T-helper 1 cell treated with Interleukin-12 subunit alpha and Interleukin-12 subunit beta and Interleukin-4 antibody, amounts not matched to agents 30 μg/mL and 1 μg/mL, for 36 hours (primary cell): Measurements from ENCODE around the gene PEX3.
"Not testable (repeated sequence)": the region's sequence is repeated elsewhere in the genome, so short reads cannot be mapped to it uniquely, and the experiment has no call there.

Experiments
- H3K27ac Mint-ChIP-seq: one replicate; pipeline ENCODE4 v1.8.0; 2021; ENCODE audit warnings: mild to moderate bottlenecking, mixed read lengths
- H3K27me3 Mint-ChIP-seq: one replicate; pipeline ENCODE4 v1.8.0; 2021; ENCODE audit warnings: low read depth, mixed read lengths
- H3K36me3 Mint-ChIP-seq: one replicate; pipeline ENCODE4 v1.8.0; 2021; ENCODE audit warnings: low read depth, mixed read lengths
- H3K4me1 Mint-ChIP-seq: one replicate; pipeline ENCODE4 v1.8.0; 2021; ENCODE audit warnings: low read depth, mixed read lengths
- H3K4me3 Mint-ChIP-seq: one replicate; pipeline ENCODE4 v1.8.0; 2021; ENCODE audit warnings: mild to moderate bottlenecking, moderate library complexity, mixed read lengths
- H3K9me3 Mint-ChIP-seq: one replicate; pipeline ENCODE4 v1.8.0; 2021; ENCODE audit warnings: mixed read lengths

Gene PEX3

DNA sequence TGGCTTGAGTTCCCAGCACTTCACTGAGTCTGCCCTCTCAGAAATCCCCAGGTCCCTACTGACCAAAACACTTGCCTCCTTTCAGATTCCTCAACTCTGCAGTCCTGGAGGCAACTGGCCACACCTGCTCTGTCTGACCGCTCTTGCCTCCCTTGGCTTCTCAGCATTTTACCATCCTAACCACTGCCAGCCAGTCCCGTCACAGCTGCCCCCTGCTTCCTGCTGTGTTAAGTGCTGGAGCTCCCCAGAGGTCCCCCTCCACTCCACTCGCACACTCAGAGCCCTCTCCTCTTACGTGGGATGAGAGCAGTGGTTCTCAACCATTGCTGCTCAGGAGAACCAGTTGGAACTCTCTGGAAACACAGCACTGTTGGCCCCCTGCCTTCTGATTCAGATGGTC lies 20.6 kb upstream of the PEX3 start:
- Mint-ChIP-seq H3K4me3 (no peak overlapping the region), H3K36me3 (peaks cover 6% of the 10 kb centered on the region), H3K27ac (no peak overlapping the region), H3K9me3 (no peaks in the 10 kb centered on the region), H3K27me3 (no peaks in the 10 kb centered on the region), H3K4me1 (peaks cover 1% of the 10 kb centered on the region)

DNA sequence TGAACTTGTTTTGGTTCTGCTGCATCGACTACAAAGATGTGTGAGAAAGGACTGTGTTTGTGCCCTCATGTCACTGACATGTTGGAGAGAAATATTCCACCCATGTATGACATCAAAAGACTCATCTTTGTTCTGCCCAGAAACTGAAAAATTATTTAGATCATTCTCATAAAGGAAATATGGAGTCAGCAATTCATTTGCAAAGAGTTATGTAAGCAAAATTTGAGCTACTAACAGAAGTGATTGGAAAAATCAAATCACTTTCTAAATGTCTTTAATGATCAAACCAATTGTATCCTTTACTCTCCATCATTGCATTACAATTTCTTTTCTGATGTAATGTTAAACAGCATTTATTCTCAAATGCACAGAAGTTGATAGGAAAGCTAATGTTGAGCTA lies 19.4 kb upstream of the PEX3 start:
- peaks cover 1% of the 10 kb centered on the region for H3K4me1 Mint-ChIP-seq
- H3K9me3 Mint-ChIP-seq = no peaks in the 10 kb centered on the region
- H3K4me3 Mint-ChIP-seq = no peak overlapping the region
- H3K27me3 Mint-ChIP-seq = no peaks in the 10 kb centered on the region
- H3K36me3 Mint-ChIP-seq = peaks cover 8% of the 10 kb centered on the region
- H3K27ac Mint-ChIP-seq = no peak overlapping the region

DNA sequence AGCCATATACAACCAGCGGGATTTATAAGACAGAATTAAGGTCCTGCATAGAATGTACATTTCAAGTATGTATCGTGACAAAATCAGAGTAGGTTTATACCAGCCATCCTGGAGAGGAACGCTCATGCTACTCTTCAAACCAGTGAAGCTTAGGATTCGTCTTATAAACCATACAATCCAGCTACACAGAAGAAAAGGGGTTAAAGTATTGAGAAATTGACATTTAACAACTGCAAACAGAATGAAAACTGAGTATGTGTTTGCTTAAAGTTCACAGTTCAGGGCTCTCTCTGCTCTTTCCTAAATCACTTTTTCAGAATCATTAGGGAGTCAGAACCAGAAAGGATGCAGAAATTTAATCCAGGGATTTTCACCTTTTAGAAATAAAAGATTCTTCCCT lies 18.0 kb upstream of the PEX3 start:
- Mint-ChIP-seq H3K9me3 (no peaks in the 10 kb centered on the region), H3K4me1 (peaks cover under 1% of the 10 kb centered on the region), H3K36me3 (peaks cover 11% of the 10 kb centered on the region), H3K27me3 (no peaks in the 10 kb centered on the region), H3K27ac (no peak overlapping the region), H3K4me3 (no peak overlapping the region)

DNA sequence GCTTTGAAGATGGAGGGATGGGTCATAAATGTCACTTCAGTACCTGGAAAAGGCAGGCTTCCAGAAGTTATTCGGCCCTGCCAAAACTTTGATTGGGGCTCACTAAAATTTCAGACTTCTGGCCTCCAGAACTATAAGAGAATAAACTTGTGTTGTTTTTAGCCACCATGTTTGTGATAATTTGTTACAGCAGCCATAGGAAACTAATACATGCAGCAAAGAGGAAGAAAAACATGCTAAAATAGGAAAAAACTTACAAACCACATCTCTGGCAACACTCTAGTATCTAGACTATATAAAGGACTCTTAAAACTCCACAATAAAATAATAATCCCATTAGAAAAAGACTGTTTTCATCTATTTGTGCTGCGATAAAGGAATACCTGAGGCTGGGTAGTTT lies 9.6 kb upstream of the PEX3 start:
- Mint-ChIP-seq H3K36me3 (peaks cover 45% of the 10 kb centered on the region), H3K4me3 (no peak overlapping the region), H3K9me3 (peaks cover 11% of the 10 kb centered on the region), H3K4me1 (peaks cover 31% of the 10 kb centered on the region), H3K27ac (peak overlapping the region; percentile 91), H3K27me3 (no peaks in the 10 kb centered on the region)

DNA sequence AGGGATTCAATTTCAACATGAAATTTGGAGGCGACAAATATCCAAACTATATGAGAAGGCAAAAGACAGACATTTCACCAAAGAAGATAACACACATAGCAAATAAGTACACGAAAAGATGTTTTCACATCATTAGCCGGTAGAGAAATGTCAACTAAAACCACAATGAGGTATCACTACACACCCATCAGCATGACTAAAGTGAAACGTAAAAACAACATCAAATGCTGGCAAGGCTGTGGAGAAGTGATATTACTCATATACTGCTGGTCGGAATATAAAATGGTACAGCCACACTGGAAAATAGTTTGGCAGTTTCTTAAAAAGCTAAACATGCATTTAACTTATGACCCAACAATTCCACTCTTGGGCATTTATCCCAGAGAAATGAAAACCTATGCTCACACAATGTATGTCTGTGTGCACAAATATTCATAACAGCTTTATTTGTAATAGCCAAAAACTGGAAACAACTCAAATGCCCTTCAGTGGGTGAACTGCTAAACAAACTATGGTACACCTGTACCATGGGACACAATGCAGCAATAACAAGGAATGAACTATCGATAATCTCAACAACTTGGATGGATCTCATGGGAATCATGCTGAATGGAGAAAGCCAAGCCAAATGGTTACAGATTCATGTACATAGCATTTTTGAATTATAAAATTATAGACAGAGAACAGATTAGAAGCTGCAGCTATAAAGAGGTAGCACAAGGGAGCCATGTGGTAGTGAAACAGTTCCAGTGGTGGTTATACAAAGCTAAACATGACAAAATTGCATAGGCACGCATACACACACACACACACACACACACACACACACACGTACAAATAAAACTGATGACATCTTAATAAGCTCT lies 8.7 kb upstream of the PEX3 start:
- Mint-ChIP-seq H3K27me3 (no peaks in the 10 kb centered on the region), H3K27ac (peak overlapping the region; percentile 91), H3K9me3 (peaks cover 11% of the 10 kb centered on the region), H3K36me3 (peaks cover 40% of the 10 kb centered on the region), H3K4me3 (no peak overlapping the region), H3K4me1 (peaks cover 31% of the 10 kb centered on the region)

DNA sequence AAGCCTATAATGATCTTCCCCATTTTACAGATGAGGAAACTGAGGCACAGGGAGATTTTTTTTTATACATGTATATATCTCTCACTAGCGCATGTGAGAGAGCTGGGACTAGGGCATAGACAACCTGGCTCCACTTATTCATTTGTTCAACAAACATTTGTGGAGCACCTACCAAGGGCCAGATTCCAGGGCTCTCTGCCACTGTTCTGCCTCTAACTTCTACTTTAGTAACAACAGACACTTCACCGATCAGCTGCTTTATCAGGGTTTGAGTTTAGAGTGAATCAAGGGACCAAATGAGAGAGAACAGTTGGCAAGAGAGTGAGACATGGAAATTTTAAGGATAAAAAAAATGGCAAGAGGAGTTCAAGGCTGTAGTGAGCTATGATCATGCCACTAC lies 7.5 kb upstream of the PEX3 start:
- H3K4me1 Mint-ChIP-seq = peaks cover 31% of the 10 kb centered on the region
- H3K27ac Mint-ChIP-seq = peak overlapping the region; percentile 17
- no peak overlapping the region for H3K4me3 Mint-ChIP-seq
- H3K27me3 Mint-ChIP-seq = no peaks in the 10 kb centered on the region
- peaks cover 11% of the 10 kb centered on the region for H3K9me3 Mint-ChIP-seq
- peaks cover 39% of the 10 kb centered on the region for H3K36me3 Mint-ChIP-seq

DNA sequence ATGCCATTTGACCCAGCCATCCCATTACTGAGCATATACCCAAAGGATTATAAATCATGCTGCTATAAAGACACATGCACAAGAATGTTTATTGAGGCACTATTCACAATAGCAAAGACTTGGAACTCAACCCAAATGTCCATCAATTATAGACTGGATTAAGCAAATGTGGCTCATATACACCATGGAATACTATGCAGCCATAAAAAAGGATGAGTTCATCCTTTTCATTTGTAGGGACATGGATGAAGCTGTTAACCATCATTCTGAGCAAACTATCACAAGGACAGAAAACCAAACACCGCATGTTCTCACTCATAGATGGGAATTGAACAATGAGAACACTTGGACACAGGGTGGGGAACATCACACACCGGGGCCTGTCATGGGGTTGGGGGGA lies 2.7 kb upstream of the PEX3 start:
- H3K9me3 Mint-ChIP-seq, H3K27me3 Mint-ChIP-seq, H3K27ac Mint-ChIP-seq, H3K4me3 Mint-ChIP-seq: not testable (repeated sequence)
- Mint-ChIP-seq H3K36me3 (peaks cover 13% of the 10 kb centered on the region), H3K4me1 (peaks cover 20% of the 10 kb centered on the region)

DNA sequence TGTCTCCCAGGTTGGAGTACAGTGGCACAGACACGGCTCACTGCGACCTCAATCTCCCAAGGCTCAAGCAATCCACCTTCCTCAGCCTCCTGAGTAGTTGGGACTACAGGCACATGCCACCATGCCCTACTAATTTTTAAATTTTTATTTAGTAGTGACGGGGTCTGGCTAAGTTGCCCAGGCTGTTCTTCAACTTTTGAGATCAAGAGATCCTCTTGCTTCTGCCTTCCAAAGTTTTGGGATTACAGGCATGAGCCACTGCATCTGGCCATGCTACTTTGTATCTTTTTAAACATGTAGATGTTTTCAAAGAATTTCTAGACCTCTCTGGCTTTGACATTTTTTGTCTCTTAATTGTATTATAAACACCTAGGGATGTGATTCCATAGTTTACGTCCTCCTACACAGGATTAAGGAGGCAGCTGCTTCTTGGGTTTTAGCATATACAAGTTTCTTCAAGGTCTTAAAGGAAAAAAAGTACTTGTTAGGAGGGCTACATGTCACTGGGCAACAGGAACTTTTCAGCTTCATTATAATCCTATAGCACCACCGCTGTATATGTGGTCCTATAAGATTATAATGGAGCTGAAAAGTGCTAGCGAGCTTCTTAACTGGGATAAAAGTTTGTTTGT lies 1.4 kb upstream of the PEX3 start:
- Mint-ChIP-seq H3K27ac (peak overlapping the region; percentile 100), H3K27me3 (no peaks in the 10 kb centered on the region), H3K4me3 (peak overlapping the region; percentile 99), H3K36me3 (peaks cover 8% of the 10 kb centered on the region), H3K4me1 (peaks cover 20% of the 10 kb centered on the region), H3K9me3 (no peaks in the 10 kb centered on the region)

DNA sequence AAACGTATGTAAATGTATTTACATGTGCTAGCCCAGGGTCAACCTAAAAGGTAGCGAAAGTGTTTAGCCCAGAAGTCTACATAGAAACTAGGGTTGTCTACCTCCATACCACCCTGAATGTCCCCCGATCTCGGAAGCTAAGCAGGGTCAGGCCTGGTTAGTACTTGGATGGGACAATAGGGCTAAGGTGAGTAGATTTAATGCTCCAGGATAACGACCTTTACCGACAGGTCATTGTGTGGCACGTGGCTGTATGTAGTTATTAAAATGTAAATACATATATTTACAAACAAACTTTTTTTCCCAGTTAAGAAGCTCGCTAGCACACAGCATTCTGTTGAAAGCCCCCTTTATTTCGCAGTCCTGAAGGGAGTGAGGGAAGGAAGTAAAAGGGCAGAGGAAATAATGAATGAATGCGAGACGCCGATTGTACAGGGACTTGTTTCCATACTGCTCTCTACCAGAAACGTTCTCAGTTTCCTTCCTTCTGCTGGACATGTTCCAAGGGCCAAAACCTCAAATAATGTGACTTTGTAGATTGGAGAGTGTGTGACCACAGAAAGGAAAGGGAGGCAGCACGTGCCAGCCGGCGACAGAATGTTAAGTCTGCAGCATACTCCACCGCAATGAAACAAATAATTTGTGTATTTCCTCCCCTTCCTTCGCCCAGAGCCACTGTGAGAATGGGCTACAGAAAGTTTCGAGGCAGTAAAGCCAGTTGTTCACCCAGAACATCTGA lies 722 bp upstream of the PEX3 start:
- Mint-ChIP-seq H3K9me3 (no peaks in the 10 kb centered on the region), H3K27me3 (no peaks in the 10 kb centered on the region), H3K27ac (peak overlapping the region; percentile 100), H3K36me3 (peaks cover 4% of the 10 kb centered on the region), H3K4me3 (peak overlapping the region; percentile 99), H3K4me1 (peaks cover 21% of the 10 kb centered on the region)

DNA sequence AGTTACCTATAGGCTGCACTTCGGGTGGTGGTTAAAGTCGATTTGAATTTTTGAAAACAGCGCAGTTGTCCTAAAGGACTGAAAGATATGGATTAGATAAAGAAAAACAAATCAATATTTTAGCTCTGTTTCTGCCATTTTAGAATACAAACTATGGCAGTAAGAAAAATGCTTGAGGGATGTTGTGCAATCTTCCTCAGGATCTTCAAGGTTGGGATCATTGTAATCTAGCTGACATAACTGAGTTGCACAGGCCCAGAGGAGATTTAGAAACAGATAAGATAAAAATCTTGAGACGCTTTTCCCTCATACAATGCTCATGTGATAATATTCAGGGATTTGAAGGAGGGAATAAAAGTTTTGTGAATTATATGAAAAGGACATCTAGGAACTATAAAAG lies 926 bp downstream of the PEX3 start:
- Mint-ChIP-seq H3K4me3 (peak overlapping the region; percentile 99), H3K27me3 (no peaks in the 10 kb centered on the region), H3K36me3 (peaks cover 4% of the 10 kb centered on the region), H3K9me3 (no peaks in the 10 kb centered on the region), H3K4me1 (peaks cover 24% of the 10 kb centered on the region), H3K27ac (peak overlapping the region; percentile 100)

DNA sequence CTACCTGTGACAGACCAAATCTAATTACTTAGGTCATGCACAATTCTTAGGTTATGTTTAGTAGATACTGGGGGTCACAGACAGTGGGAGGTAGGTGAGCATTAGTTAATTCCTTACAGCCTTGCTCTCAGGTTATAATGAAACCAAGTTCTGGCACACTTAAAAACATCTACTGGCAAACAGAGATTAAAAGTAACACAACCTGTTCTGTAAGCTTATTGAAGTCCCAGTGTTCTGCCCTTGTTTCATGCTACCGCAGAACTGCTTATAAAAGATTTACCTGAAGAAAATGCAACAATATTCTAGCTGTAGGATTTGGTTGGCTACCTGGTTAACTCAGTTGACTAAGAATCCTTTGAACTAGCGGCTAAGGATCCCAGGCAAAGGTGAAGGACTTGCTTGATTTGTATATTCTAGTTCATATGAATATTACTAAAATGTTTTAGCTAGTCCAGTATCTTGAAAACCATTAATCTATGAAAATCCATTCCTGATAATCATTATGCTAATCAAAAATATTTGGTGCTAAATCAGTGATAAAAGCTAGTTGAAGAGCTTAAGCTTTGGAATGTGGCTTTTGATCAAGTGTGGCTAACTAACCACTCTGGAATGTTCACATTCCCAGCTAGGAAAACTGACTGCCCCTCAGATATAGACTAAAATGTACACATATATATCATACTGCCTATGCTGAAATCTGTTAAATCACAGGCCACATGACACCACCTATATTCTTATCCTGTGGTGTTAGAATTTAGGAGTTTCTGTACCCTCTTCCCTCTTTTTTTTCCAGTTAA lies 7.2 kb downstream of the PEX3 start:
- H3K9me3 Mint-ChIP-seq = no peaks in the 10 kb centered on the region
- H3K36me3 Mint-ChIP-seq = peaks cover 15% of the 10 kb centered on the region
- H3K4me3 Mint-ChIP-seq = no peak overlapping the region
- H3K27ac Mint-ChIP-seq = no peak overlapping the region
- H3K27me3 Mint-ChIP-seq = no peaks in the 10 kb centered on the region
- H3K4me1 Mint-ChIP-seq = peaks cover 12% of the 10 kb centered on the region

DNA sequence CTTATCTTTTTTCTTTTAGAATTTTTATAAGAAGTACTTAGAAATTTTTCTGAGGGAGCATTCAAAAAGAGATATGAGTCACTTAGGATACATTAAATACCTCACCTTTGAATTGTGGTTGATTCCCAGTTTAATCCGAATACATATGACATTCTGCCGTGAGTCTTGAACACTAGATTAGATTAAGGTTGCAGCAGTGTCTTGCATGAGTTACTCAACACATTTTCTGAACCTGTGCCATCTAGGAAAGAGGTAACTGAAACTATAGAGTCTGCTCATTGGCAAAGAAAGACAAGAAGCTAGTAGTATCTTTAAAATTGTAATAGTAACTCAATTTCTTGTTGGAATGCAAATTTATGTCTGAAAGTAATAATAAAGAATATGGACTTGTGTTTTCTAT lies 14.9 kb downstream of the PEX3 start:
- no peaks in the 10 kb centered on the region for H3K27me3 Mint-ChIP-seq
- no peaks in the 10 kb centered on the region for H3K9me3 Mint-ChIP-seq
- peaks cover 21% of the 10 kb centered on the region for H3K36me3 Mint-ChIP-seq
- no peak overlapping the region for H3K27ac Mint-ChIP-seq
- no peak overlapping the region for H3K4me3 Mint-ChIP-seq
- no peaks in the 10 kb centered on the region for H3K4me1 Mint-ChIP-seq

DNA sequence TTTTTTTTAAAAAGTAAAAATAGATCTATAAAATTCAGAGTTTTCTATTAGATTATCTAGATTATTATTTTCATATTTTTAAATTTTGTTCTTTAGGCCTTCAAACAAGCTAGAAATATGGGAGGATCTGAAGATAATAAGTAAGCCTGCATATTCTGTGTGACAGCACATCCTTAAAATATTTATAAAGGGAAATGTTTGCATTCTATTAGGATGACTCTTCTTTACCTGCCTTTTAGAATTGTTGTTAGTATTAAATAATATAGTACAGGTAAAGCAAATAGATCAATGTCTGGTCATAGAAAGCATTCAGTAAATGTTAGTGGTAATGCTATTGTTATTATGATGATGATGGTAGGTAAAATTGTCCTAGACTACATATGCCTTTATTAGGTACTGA lies 17.4 kb downstream of the PEX3 start:
- Mint-ChIP-seq H3K36me3 (peaks cover 21% of the 10 kb centered on the region), H3K27ac (no peak overlapping the region), H3K4me3 (no peak overlapping the region), H3K9me3 (no peaks in the 10 kb centered on the region), H3K27me3 (no peaks in the 10 kb centered on the region), H3K4me1 (no peaks in the 10 kb centered on the region)

DNA sequence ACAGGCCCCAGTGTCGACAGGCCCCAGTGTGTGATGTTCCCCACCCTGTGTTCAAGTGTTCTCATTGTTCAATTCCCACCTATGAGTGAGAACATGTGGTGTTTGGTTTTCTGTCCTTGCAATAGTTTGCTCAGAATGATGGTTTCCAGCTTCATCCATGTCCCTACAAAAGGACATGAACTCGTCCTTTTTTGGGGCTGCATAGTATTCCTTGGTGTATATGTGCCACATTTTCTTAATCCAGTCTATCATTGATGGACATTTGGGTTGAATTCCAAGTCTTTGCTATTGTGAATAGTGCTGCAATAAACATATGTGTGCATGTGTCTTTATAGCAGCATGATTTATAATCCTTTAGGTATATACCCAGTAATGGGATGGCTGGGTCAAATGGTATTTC lies 18.2 kb downstream of the PEX3 start:
- H3K27me3 Mint-ChIP-seq, H3K4me3 Mint-ChIP-seq, H3K9me3 Mint-ChIP-seq, H3K4me1 Mint-ChIP-seq, H3K27ac Mint-ChIP-seq: not testable (repeated sequence)
- H3K36me3 Mint-ChIP-seq = peaks cover 25% of the 10 kb centered on the region
